Loucy (cell line): Measurements from ENCODE around the gene PPP1R13B.

Source experiments
- H2AFZ ChIP-seq: fragments of 200-600 bp; sonication (generic); 2 replicates; pipeline ENCODE4 v1.6.0; 2016; ENCODE audit warnings: antibody characterized with exemption, mild to moderate bottlenecking, low read length, moderate library complexity
- H3F3A ChIP-seq: fragments of 200-600 bp; 2 replicates; pipeline ENCODE4 v1.6.0; 2016; ENCODE audit warnings: antibody characterized with exemption, low read depth, mild to moderate bottlenecking
- H3K27me3 ChIP-seq: fragments of 200-600 bp; sonication (generic); 2 replicates; pipeline ENCODE4 v1.6.1; 2014; ENCODE audit warnings: low read length, mild to moderate bottlenecking; ENCODE audit not compliant: insufficient read depth, poor library complexity, severe bottlenecking
- H3K36me3 ChIP-seq: fragments of 200-600 bp; sonication (generic); 2 replicates; pipeline ENCODE4 v1.6.1; 2016; ENCODE audit warnings: low read length; ENCODE audit not compliant: insufficient read depth
- H3K4me1 ChIP-seq: fragments of 200-600 bp; sonication (generic); 2 replicates; pipeline ENCODE4 v1.5.1; 2014; ENCODE audit warnings: low read length, mild to moderate bottlenecking; ENCODE audit not compliant: insufficient read depth, poor library complexity, severe bottlenecking
- H3K4me2 ChIP-seq: fragments of 200-600 bp; sonication (generic); 2 replicates; pipeline ENCODE4 v1.6.0; 2014; ENCODE audit warnings: antibody characterized with exemption, low read length, low read depth, mild to moderate bottlenecking; ENCODE audit not compliant: poor library complexity, severe bottlenecking
- H3K4me3 ChIP-seq: fragments of 200-600 bp; sonication (generic); 2 replicates; pipeline ENCODE4 v1.5.1; 2014; ENCODE audit warnings: low read length, mild to moderate bottlenecking, mixed read lengths; ENCODE audit not compliant: poor library complexity, severe bottlenecking
- H3K79me2 ChIP-seq: fragments of 200-600 bp; sonication (generic); 2 replicates; pipeline ENCODE4 v1.6.1; 2014; ENCODE audit warnings: low read length; ENCODE audit not compliant: insufficient read depth
- H3K9ac ChIP-seq: fragments of 200-600 bp; sonication (generic); 2 replicates; pipeline ENCODE4 v1.6.0; 2014; ENCODE audit warnings: mild to moderate bottlenecking, low read depth, low read length, moderate library complexity; ENCODE audit not compliant: poor library complexity, severe bottlenecking
- H3K9me2 ChIP-seq: fragments of 200-600 bp; sonication (generic); replicated peaks from 2 replicates; pipeline ENCODE4 v1.6.1; 2016; ENCODE audit warnings: low read depth, low read length, mixed read lengths
- H3K9me3 ChIP-seq: fragments of 200-600 bp; sonication (generic); 2 replicates; pipeline ENCODE4 v1.6.1; 2014; ENCODE audit warnings: mild to moderate bottlenecking, antibody characterized with exemption, low read length, low read depth; ENCODE audit not compliant: insufficient read depth
- H4K20me1 ChIP-seq: fragments of 200-600 bp; sonication (generic); 2 replicates; pipeline ENCODE4 v1.6.0; 2014; ENCODE audit warnings: antibody characterized with exemption, low read length, mild to moderate bottlenecking; ENCODE audit not compliant: insufficient read depth, poor library complexity, severe bottlenecking
- CTCF ChIP-seq: fragments of 200-600 bp; sonication (generic); conservative IDR thresholded peaks from 2 replicates; pipeline ENCODE4 v1.5.1; 2014; ENCODE audit warnings: mild to moderate bottlenecking, antibody characterized with exemption, low read length
- EZH2phosphoT487 ChIP-seq: fragments of 200-600 bp; IDR thresholded peaks from 2 replicates; pipeline ENCODE4 v1.6.1; 2018; ENCODE audit warnings: antibody characterized with exemption, mild to moderate bottlenecking, moderate library complexity, borderline replicate concordance

The PPP1R13B gene

GRCh38 chr14:103854822-103855733 is 7.7 kb upstream of the PPP1R13B start:
- H3K9ac ChIP-seq: no peak overlapping the region
- H3K36me3 ChIP-seq: no peaks in the 10 kb centered on the region
- no peaks in the 10 kb centered on the region for H4K20me1 ChIP-seq
- no peaks in the 10 kb centered on the region for H3F3A ChIP-seq
- no peak for TF ChIP-seq EZH2phosphoT487
- no peak for TF ChIP-seq CTCF
- no peak overlapping the region for H2AFZ ChIP-seq
- no peaks in the 10 kb centered on the region for H3K4me1 ChIP-seq
- H3K4me2 ChIP-seq: no peak overlapping the region
- H3K9me2 ChIP-seq: no peaks in the 10 kb centered on the region
- H3K9me3 ChIP-seq: no peaks in the 10 kb centered on the region
- H3K79me2 ChIP-seq: no peaks in the 10 kb centered on the region
- H3K4me3 ChIP-seq: no peak overlapping the region
- H3K27me3 ChIP-seq: no peaks in the 10 kb centered on the region

- no peaks in the 10 kb centered on the region for H3K79me2 ChIP-seq
- H4K20me1 ChIP-seq: no peaks in the 10 kb centered on the region
- no peaks in the 10 kb centered on the region for H3F3A ChIP-seq
- no peak overlapping the region for H3K4me2 ChIP-seq
- no peaks in the 10 kb centered on the region for H3K9me3 ChIP-seq
- no peak overlapping the region for H3K4me3 ChIP-seq
- H3K36me3 ChIP-seq: no peaks in the 10 kb centered on the region
- no peaks in the 10 kb centered on the region for H3K4me1 ChIP-seq
- no peak overlapping the region for H2AFZ ChIP-seq
- H3K9me2 ChIP-seq: no peaks in the 10 kb centered on the region
- H3K9ac ChIP-seq: no peak overlapping the region
- H3K27me3 ChIP-seq: no peaks in the 10 kb centered on the region
- TF ChIP-seq CTCF (no peak), EZH2phosphoT487 (no peak)
These were observed 6.8 kb upstream of the PPP1R13B start for GRCh38 chr14:103854017-103854808.

GRCh38 chr14:103849151-103849886 is 1.9 kb upstream of the PPP1R13B start:
- H3K9me2 ChIP-seq: no peaks in the 10 kb centered on the region
- TF ChIP-seq EZH2phosphoT487 (no peak), CTCF (no peak)
- H3F3A ChIP-seq: no peaks in the 10 kb centered on the region
- H3K9ac ChIP-seq: no peak overlapping the region
- peaks cover 14% of the 10 kb centered on the region; the same call in 1 of the 2 replicates for H3K79me2 ChIP-seq
- no peak overlapping the region for H3K4me2 ChIP-seq
- no peak overlapping the region for H3K4me3 ChIP-seq
- H3K27me3 ChIP-seq: no peaks in the 10 kb centered on the region
- peaks cover 11% of the 10 kb centered on the region for H4K20me1 ChIP-seq
- H3K4me1 ChIP-seq: peaks cover 16% of the 10 kb centered on the region
- H2AFZ ChIP-seq: no peak overlapping the region
- H3K9me3 ChIP-seq: no peaks in the 10 kb centered on the region
- H3K36me3 ChIP-seq: no peaks in the 10 kb centered on the region
